SJCRH30 (cell line): ENCODE results near the gene ARHGAP26. TPM values are rescaled to one million over a fixed set of nuclear protein-coding genes. Genes with fewer than 3 reads are reported as not detected.
A peak's percentile ranks its signal among the peaks of the same experiment; 100 is the strongest.

ENCODE experiments used
- DNase-seq, 2 experiments: peaks; one replicate each; pipeline ENCODE4 v3.0.0-alpha.2; 2015 to 2020
- H3K27ac ChIP-seq: fragments of 250-450 bp; sonication (Bioruptor Pico); 2 replicates; pipeline ENCODE4 v1.5.1; 2020; ENCODE audit warnings: mild to moderate bottlenecking, moderate library complexity
- H3K27me3 ChIP-seq: fragments of 250-450 bp; sonication (Bioruptor Pico); 2 replicates; pipeline ENCODE4 v1.5.1; 2020; ENCODE audit warnings: mild to moderate bottlenecking, moderate library complexity
- H3K36me3 ChIP-seq: fragments of 250-450 bp; sonication (Bioruptor Pico); 2 replicates; pipeline ENCODE4 v1.5.1; 2020; ENCODE audit warnings: mild to moderate bottlenecking, moderate library complexity
- H3K4me1 ChIP-seq: fragments of 250-450 bp; sonication (Bioruptor Pico); 2 replicates; pipeline ENCODE4 v1.5.1; 2020; ENCODE audit warnings: mild to moderate bottlenecking, moderate library complexity
- H3K4me3 ChIP-seq: fragments of 250-450 bp; sonication (Bioruptor Pico); 2 replicates; pipeline ENCODE4 v1.5.1; 2020; ENCODE audit warnings: mild to moderate bottlenecking, moderate library complexity
- H3K9me3 ChIP-seq: fragments of 250-450 bp; sonication (Bioruptor Pico); replicated peaks from 2 replicates; pipeline ENCODE4 v1.5.1; 2020; ENCODE audit warnings: mild to moderate bottlenecking, moderate library complexity
- total RNA-seq: library from RNA; depleted of rRNA; stranded (reverse); fragments of >200 nt; shearing (Covaris generic); gene quantifications from 2 replicates; pipeline ENCODE4 v1.2.3, GENCODE V29; 2014

The ARHGAP26 gene
- total RNA-seq, 1 experiment from 2014 or later = 16.9 TPM

DNA sequence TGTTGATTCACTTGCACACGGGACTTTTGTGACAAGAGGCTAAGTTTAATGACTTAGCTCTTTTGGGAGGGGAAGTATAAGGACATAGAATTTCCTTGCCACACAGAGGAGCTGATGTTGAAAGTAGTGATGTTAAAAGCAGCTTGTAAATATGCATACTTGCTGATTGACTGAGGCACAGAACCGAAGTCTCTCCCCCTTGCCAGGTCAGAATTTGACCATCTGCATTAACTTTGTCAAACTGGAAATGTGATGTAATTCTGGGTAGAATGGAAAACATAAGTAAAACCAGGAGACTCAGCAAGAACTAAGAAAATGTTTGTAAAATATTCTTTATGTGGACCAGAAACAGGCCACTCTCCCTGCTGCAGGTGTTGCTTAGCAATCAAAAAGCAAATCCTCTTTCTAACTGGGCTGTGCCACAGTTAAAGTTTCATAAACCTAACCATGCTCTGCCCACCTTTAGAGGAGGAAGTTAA is 349.2 kb downstream of the ARHGAP26 start:
- Histone ChIP-seq H3K27me3 (no peaks in the 10 kb centered on the region), H3K27ac (no peak overlapping the region), H3K36me3 (peaks cover 6% of the 10 kb centered on the region; the same call in 1 of the 2 replicates), H3K4me3 (no peak overlapping the region), H3K9me3 (no peaks in the 10 kb centered on the region; the same call in 1 of the 2 replicates), H3K4me1 (peaks cover 16% of the 10 kb centered on the region)
- DNase-seq = no peak

DNA sequence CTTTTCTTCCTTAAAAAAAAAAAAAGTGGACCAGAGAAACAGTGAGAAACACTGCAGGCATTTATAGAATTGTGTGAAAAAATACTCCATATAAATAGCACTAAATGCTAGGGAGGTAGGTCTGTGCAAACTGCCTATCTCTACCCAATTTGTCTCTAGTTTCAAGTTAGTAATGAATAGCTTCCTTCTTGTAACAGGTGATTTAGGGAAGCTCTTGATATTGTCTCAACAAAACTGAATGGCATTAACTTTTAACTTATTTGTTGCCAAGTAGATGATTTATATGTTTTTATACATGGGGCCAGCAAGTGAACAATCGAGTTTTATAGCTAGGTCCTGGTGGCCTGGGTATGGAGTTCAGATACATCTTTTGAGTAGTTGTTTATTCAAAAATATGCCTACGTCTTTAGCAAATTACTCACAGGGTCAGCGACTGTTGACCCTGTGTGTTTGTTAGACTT is 349.7 kb downstream of the ARHGAP26 start:
- peaks cover 10% of the 10 kb centered on the region for H3K4me1 ChIP-seq
- H3K4me3 ChIP-seq = no peak overlapping the region
- DNase-seq = no peak
- H3K27ac ChIP-seq = no peak overlapping the region
- no peaks in the 10 kb centered on the region; the same call in 1 of the 2 replicates for H3K9me3 ChIP-seq
- no peaks in the 10 kb centered on the region for H3K27me3 ChIP-seq
- peaks cover 6% of the 10 kb centered on the region; the same call in 1 of the 2 replicates for H3K36me3 ChIP-seq

DNA sequence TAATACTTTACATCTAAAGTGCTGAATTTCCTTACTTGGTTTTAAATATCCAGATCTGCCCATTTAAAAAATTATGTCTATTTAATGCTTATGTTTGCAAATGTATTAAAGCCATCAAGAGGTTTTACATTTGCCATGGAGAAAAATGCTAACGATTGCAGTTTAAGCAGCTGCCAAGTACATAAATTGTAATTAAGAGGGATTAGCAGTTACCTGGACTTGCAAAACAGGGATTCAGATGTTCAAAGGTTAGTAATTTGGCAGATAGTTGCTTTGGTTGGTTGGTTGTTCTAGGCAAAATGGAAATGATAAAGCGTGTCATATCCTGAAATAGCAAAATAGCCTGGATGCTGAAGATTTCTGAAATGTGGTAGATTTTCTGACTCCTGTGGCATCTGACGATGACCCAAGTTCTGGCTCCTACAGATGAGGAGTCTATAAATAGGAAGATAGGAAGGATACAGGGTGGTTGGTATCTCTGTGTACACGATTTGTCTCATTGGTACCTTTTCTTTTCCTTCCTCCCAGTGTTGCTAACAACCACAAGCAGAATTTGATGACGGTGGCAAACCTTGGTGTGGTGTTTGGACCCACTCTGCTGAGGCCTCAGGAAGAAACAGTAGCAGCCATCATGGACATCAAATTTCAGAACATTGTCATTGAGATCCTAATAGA is 350.4 kb downstream of the ARHGAP26 start:
- Histone ChIP-seq H3K9me3 (no peaks in the 10 kb centered on the region; the same call in 1 of the 2 replicates), H3K4me3 (no peak overlapping the region), H3K27ac (no peak overlapping the region), H3K27me3 (no peaks in the 10 kb centered on the region), H3K4me1 (peaks cover 3% of the 10 kb centered on the region), H3K36me3 (peaks cover 6% of the 10 kb centered on the region; the same call in 1 of the 2 replicates)
- DNase-seq = no peak

DNA sequence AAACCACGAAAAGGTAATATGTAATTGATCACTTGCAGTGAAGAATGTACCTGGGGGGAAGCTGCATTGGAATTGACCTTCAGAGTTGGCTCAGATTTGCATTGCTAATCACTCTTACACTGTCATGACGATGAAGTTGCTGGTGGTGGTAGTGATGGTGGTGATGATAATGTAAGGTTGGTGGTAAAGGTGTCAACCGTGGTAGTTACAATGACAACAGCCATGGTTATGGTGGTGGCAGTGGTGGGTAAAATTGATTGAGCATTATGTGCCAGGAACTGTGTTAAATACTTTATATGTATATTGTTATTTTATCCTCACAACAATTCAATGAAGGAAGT is 350.9 kb downstream of the ARHGAP26 start:
- peaks cover 6% of the 10 kb centered on the region; the same call in 1 of the 2 replicates for H3K36me3 ChIP-seq
- H3K9me3 ChIP-seq = no peaks in the 10 kb centered on the region; the same call in 1 of the 2 replicates
- no peak for DNase-seq
- no peak overlapping the region for H3K4me3 ChIP-seq
- no peaks in the 10 kb centered on the region; the same call in 1 of the 2 replicates for H3K4me1 ChIP-seq
- H3K27ac ChIP-seq = no peak overlapping the region
- no peaks in the 10 kb centered on the region for H3K27me3 ChIP-seq

DNA sequence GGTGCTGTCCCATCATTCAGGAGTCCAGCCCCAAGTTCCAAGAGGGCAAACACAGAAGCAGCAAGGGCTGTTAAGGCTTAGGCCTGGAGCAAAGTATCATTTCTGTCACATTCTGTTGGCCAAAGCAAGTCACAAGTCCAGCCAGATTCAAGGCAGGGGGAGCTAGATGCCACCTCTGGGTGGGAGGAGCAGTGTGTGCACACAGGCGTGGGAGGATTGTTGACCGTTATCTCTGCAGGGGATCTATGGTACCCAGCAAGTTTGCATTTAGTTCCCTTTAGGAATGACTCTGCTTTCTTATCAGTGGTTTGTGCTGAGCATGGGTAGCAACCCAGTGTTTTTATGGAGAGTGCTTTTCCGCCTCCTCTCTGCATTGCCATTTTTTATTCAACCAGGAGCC is 354.4 kb downstream of the ARHGAP26 start:
- no peaks in the 10 kb centered on the region; the same call in 1 of the 2 replicates for H3K9me3 ChIP-seq
- DNase-seq = no peak
- peaks cover 26% of the 10 kb centered on the region for H3K4me1 ChIP-seq
- H3K27ac ChIP-seq = no peak overlapping the region
- H3K4me3 ChIP-seq = no peak overlapping the region
- H3K36me3 ChIP-seq = peaks cover 6% of the 10 kb centered on the region; the same call in 1 of the 2 replicates
- no peaks in the 10 kb centered on the region for H3K27me3 ChIP-seq

DNA sequence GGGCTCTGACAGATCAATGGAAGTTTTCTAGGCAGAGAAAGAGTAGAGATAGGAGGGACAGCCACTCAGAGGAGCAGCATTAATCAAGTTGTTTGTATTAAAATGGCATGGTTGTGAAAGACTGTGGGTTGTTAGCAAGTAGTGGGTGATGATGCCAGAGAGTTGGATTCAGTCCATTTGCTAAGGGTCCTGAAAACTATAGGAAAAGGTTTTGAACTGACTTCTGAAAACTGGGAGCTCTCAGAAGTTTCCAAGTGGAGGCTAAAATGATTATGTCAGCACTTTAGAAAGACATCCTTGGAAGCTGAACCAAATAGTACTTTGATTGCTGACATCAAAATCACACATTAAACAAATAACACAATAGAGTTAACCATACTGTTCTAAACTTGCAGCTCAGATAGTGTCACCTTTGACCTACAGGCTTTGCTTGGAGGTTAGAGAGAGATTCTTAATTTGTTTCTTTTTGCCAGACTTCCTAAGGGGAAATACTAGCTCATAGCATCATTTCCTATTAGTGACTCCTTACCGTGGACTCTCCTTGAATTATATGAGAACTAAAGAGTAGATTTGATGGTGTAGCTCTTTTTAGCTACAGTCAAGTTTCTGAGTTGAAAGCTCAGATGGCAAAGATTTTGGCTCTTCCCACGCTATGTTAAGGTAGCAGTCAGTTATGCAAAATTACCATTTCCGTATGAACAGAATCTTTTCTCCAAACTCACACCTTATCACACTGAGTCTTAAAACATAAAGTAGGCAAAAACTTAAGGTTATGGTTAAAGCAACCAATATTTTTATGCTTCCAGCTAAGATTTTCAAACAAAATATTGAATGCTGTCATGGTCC is 356.2 kb downstream of the ARHGAP26 start:
- H3K4me3 ChIP-seq = no peak overlapping the region
- H3K27me3 ChIP-seq = no peaks in the 10 kb centered on the region
- H3K36me3 ChIP-seq = peaks cover 6% of the 10 kb centered on the region; the same call in 1 of the 2 replicates
- no peak overlapping the region for H3K27ac ChIP-seq
- no peak for DNase-seq
- peaks cover 44% of the 10 kb centered on the region for H3K4me1 ChIP-seq
- H3K9me3 ChIP-seq = no peaks in the 10 kb centered on the region; the same call in 1 of the 2 replicates

DNA sequence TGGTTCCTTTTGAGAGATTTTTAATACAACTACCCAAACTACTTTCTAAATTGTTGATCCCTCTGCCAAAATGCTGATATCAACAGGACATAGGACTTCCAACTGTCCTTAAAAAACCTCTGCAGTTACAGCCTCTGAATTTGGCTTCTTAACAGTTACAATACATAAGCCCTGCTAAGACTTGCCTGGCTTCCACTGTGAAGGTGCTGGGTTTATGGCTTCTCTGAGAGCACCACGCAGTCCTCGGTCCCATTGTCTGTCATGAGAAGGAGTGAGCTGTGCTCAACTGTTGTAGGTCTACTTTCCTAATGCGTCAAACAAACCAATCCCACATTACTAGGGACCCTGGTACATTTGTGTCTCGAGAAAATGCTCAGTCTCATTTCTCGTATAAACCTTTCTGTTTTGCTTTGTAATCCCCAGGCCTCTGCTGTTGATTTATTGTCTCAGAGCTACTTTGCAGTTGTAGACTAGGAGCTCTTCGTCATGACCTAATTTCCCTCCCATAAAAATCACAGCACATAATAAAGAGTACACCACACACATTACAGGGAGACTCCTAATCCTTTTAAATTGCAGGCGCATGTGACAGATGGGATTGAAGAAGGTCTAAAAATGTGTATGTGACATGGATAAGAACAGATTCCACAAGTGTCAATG is 358.4 kb downstream of the ARHGAP26 start:
- peak; percentile 31 to 76 for DNase-seq
- peaks cover 62% of the 10 kb centered on the region for H3K4me1 ChIP-seq
- H3K27me3 ChIP-seq = no peaks in the 10 kb centered on the region
- H3K27ac ChIP-seq = peak overlapping the region; percentile 90
- H3K36me3 ChIP-seq = no peaks in the 10 kb centered on the region
- H3K9me3 ChIP-seq = no peaks in the 10 kb centered on the region
- peak overlapping the region; percentile 13 for H3K4me3 ChIP-seq

DNA sequence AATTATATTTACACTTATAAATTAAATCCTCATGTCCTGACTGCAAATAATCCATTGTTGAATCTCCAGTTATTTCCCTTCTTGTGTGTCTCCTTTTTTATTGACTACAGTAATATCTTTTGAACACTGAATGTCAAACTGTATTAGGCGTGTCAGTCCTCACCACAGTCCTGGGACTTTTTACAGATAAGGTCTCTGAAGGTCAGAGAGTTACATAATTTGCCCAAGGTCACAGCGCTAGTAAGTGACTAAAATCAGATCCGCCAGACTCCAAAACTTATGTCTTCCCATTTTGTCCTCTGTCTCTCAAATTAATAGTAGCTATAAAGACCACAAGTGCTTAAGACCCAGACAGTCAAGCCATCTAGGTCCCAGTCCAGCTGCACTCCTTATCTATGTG is 359.0 kb downstream of the ARHGAP26 start:
- peak in 1 of 2 experiments; percentile 21 for DNase-seq
- Histone ChIP-seq H3K27me3 (no peaks in the 10 kb centered on the region), H3K4me3 (no peak overlapping the region), H3K36me3 (no peaks in the 10 kb centered on the region), H3K27ac (peak overlapping the region; percentile 90), H3K9me3 (no peaks in the 10 kb centered on the region), H3K4me1 (peaks cover 69% of the 10 kb centered on the region)

DNA sequence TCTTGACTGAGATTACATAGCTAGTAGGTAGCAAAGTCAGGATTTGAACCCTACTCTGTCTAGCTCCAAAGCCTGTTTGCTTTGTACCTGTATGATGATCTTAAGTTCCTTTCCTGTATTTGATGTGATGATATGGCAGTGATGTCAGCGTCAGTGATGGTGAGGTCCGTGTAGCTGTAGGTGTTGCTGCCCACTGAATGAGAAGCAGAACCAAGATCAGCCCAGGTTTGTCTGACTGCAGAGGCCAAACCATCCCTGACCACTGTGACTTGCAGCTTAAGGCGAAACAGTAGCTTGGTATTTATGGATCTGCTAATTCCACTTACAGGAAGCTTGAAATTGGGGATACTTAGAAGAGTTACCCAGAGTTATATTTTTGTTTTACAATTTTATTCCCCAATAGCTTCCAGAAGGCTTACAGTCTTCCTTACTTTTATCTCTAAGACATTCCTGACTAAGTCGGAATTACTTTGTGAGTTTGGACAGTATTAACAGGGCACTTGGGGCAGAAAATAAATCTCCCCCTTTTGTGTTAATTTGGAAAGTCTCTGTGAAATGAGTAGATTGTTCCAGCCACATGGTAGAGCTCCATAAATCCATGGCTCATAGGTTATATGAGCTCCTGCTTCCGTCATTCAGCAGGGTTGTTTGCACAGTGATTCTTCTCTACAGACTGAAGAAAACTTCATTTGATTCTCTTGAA is 359.9 kb downstream of the ARHGAP26 start:
- no peaks in the 10 kb centered on the region for H3K9me3 ChIP-seq
- peaks cover 78% of the 10 kb centered on the region for H3K4me1 ChIP-seq
- H3K27me3 ChIP-seq = no peaks in the 10 kb centered on the region
- DNase-seq = peak; percentile 49 to 84
- peak overlapping the region; percentile 90 for H3K27ac ChIP-seq
- H3K36me3 ChIP-seq = no peaks in the 10 kb centered on the region
- H3K4me3 ChIP-seq = no peak overlapping the region

DNA sequence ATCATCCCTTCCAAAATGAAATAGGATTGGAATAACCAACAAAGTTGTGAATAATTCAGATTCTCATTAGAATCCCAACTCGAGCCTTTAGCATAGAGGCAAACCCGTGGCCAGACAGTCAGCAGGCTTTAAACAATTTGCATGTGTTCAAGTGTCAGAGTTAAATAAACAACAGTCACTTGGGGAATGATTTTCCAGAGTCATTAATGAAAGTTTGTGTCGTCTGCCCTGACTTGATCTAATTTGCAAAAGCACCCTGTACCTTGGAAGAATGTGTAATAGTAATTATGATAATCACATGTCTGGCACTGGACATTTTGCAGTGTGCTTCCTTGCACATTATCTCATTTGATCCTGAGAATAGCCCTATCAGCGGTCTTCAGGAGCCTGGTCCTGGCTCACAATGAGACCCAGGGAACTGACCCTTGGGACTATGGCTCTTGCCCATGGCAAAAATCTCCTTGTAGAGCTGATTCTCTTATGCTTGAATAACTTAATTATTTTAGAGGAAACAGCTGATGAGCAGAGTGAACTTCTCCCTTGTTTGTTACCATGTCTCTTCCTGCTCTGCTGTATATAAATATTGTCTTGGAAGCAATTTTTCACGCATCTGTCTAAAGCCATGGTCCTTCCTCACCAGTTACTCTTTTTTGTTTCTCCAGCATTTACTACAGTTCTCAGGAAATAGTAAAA is 360.6 kb downstream of the ARHGAP26 start:
- H3K36me3 ChIP-seq = no peaks in the 10 kb centered on the region
- peak overlapping the region; percentile 90 for H3K27ac ChIP-seq
- H3K4me3 ChIP-seq = no peak overlapping the region
- no peaks in the 10 kb centered on the region for H3K27me3 ChIP-seq
- H3K4me1 ChIP-seq = peaks cover 85% of the 10 kb centered on the region
- peak; percentile 44 to 66 for DNase-seq
- H3K9me3 ChIP-seq = no peaks in the 10 kb centered on the region

DNA sequence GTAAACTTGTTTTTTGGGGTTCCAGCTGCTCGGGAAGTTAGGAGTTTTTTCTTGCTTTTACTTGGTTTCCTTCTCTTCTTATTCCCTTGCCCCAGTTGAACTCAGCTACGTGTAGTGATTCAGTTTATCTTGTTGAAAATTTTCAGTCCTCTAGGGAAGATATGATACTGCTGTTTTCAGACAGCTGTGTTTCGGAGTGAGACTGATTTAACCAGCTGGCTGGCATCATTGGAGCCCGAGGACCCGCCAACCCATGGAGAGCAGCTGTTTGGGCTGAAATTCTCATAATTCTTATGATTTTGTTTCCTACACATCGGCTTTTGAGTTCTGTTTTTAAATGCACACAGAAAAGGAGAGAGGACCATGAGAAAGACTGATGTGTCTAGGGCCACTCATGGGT is 361.8 kb downstream of the ARHGAP26 start:
- H3K27ac ChIP-seq = peak overlapping the region; percentile 90
- H3K36me3 ChIP-seq = no peaks in the 10 kb centered on the region
- H3K4me3 ChIP-seq = peak overlapping the region; percentile 8; the same call in 1 of the 2 replicates
- no peaks in the 10 kb centered on the region for H3K9me3 ChIP-seq
- peak; percentile 91 to 96 for DNase-seq
- peaks cover 92% of the 10 kb centered on the region for H3K4me1 ChIP-seq
- no peaks in the 10 kb centered on the region for H3K27me3 ChIP-seq

DNA sequence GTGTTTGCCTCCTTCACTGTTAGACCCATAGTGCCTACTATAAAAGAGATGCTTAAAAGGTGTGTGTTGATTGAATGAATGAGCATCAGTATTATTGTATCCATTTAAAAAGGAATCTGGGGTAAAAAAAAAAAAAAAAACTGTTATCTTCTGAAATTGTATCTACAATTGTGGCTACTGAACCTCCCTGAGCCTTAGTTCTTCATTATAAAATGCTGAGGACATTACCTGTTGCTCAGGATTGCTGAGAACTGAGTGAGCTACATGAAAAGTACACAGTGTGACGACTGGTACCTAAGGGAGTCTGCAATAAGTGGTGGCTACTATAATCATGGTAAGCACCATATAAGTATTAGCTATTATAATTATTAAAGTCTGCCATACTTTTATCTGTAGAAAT is 362.6 kb downstream of the ARHGAP26 start:
- H3K4me3 ChIP-seq = peak overlapping the region; percentile 8; the same call in 1 of the 2 replicates
- no peaks in the 10 kb centered on the region for H3K9me3 ChIP-seq
- peak overlapping the region; percentile 90 for H3K27ac ChIP-seq
- no peaks in the 10 kb centered on the region for H3K36me3 ChIP-seq
- peaks cover 88% of the 10 kb centered on the region for H3K4me1 ChIP-seq
- H3K27me3 ChIP-seq = no peaks in the 10 kb centered on the region
- DNase-seq = no peak

DNA sequence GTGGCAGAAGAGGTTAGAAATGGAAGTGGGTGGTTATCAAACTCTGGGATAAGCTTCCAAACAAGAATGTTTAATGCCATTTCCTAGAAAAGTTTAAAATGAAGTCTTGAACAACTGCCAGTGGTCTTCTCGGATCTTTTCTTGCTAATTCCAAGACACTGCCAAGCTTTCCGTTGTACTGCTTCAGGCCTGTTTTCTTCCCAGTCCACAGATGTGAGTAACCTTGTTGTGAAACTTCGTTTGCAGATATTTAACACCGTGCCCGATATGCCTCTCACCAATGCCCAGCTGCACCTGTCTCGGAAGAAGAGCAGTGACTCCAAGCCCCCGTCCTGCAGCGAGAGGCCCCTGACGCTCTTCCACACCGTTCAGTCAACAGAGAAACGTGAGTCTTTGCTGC is 363.5 kb downstream of the ARHGAP26 start:
- H3K4me1 ChIP-seq = peaks cover 78% of the 10 kb centered on the region
- H3K36me3 ChIP-seq = no peaks in the 10 kb centered on the region
- peak; percentile 44 to 71 for DNase-seq
- no peaks in the 10 kb centered on the region for H3K9me3 ChIP-seq
- peak overlapping the region; percentile 90 for H3K27ac ChIP-seq
- no peaks in the 10 kb centered on the region for H3K27me3 ChIP-seq
- peak overlapping the region; percentile 13 for H3K4me3 ChIP-seq
